Type B pancreatic cell (in vitro differentiated cells): ENCODE measurements around the gene MMP7. TPM values are rescaled to one million over a fixed set of nuclear protein-coding genes. Genes with fewer than 3 reads are reported as not detected.

Source experiments
- DNase-seq: peaks from one replicate; pipeline ENCODE4 v3.0.0; 2021; ENCODE audit warnings: mixed read lengths; ENCODE audit not compliant: unreplicated experiment; ENCODE audit errors: extremely low spot score
- H3K27ac Mint-ChIP-seq: 2 replicates; pipeline ENCODE4 v1.8.0; 2021; ENCODE audit warnings: mild to moderate bottlenecking, mixed read lengths
- H3K27me3 Mint-ChIP-seq: 2 replicates; pipeline ENCODE4 v1.8.0; 2021; ENCODE audit warnings: mixed read lengths
- H3K36me3 Mint-ChIP-seq: 2 replicates; pipeline ENCODE4 v1.8.0; 2021; ENCODE audit warnings: mixed read lengths
- H3K4me1 Mint-ChIP-seq: one replicate; pipeline ENCODE4 v1.8.0; 2021; ENCODE audit warnings: mixed read lengths; ENCODE audit not compliant: unreplicated experiment
- H3K4me3 Mint-ChIP-seq: 2 replicates; pipeline ENCODE4 v1.8.0; 2021; ENCODE audit warnings: mild to moderate bottlenecking, mixed read lengths
- H3K9me3 Mint-ChIP-seq: 2 replicates; pipeline ENCODE4 v1.8.0; 2021; ENCODE audit warnings: mixed read lengths
- total RNA-seq: library from RNA; stranded (reverse); gene quantifications from 2 replicates; pipeline ENCODE4 v1.2.1, GENCODE V29; 2021; ENCODE audit warnings: low replicate concordance
- TF ChIP-seq, protein P1 (sequence below): fragments of 200-600 bp; sonication (generic); conservative IDR thresholded peaks from 2 replicates; pipeline ENCODE4 v1.5.0; 2021; ENCODE audit warnings: antibody characterized with exemption, mild to moderate bottlenecking

MMP7 gene
- total RNA-seq, 1 donor from 2014 or later = 3.5 TPM

DNA sequence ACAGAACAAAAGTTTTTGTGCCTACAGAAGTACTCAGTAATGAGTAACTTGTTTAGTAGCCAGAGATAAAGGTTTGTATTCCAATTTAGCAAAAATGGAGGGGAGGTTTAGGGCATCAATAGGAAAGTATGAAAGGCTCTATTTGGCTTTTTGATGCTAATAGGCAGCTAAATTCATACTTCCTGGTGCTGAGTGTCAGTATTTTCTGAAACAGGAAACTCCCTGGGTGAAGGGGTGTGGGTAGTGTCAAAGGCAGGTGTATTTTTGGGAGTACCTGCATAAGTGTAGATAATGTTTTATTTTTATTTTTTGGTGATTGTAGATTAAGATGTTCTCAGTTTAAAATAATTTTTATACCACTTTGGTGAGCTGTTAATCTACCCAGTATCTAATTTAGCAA lies 29.3 kb upstream of the MMP7 start:
- H3K4me1 Mint-ChIP-seq = no peaks in the 10 kb centered on the region
- TF ChIP-seq, protein P1, sequence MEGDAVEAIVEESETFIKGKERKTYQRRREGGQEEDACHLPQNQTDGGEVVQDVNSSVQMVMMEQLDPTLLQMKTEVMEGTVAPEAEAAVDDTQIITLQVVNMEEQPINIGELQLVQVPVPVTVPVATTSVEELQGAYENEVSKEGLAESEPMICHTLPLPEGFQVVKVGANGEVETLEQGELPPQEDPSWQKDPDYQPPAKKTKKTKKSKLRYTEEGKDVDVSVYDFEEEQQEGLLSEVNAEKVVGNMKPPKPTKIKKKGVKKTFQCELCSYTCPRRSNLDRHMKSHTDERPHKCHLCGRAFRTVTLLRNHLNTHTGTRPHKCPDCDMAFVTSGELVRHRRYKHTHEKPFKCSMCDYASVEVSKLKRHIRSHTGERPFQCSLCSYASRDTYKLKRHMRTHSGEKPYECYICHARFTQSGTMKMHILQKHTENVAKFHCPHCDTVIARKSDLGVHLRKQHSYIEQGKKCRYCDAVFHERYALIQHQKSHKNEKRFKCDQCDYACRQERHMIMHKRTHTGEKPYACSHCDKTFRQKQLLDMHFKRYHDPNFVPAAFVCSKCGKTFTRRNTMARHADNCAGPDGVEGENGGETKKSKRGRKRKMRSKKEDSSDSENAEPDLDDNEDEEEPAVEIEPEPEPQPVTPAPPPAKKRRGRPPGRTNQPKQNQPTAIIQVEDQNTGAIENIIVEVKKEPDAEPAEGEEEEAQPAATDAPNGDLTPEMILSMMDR = no peak
- no peak overlapping the region for H3K27ac Mint-ChIP-seq
- no peak overlapping the region for H3K4me3 Mint-ChIP-seq
- no peak for DNase-seq
- no peaks in the 10 kb centered on the region for H3K36me3 Mint-ChIP-seq
- no peaks in the 10 kb centered on the region for H3K27me3 Mint-ChIP-seq
- no peaks in the 10 kb centered on the region for H3K9me3 Mint-ChIP-seq

DNA sequence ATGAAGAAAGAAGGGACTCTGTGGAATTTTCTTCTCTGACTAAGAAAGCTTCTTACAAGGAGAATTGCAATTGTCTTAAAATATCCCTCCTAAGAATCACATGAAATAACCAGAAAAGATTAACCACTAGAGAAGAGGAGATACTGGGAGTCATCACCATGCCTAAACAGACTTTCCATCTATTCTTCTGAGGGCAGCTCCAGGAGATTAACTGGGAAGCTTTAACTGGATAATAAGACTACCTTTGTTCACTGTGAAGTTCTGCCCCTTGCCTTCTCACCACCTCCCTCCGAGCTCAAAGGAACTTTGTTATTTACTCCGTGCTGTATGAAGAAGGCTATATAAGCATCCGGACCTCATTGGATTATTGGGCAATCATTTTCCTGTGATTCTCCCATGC lies 24.5 kb upstream of the MMP7 start:
- Mint-ChIP-seq H3K27me3 (no peaks in the 10 kb centered on the region), H3K36me3 (no peaks in the 10 kb centered on the region), H3K4me1 (peaks cover 15% of the 10 kb centered on the region), H3K27ac (no peak overlapping the region), H3K9me3 (no peaks in the 10 kb centered on the region), H3K4me3 (no peak overlapping the region)
- TF ChIP-seq, protein P1 = no peak
- DNase-seq = no peak

DNA sequence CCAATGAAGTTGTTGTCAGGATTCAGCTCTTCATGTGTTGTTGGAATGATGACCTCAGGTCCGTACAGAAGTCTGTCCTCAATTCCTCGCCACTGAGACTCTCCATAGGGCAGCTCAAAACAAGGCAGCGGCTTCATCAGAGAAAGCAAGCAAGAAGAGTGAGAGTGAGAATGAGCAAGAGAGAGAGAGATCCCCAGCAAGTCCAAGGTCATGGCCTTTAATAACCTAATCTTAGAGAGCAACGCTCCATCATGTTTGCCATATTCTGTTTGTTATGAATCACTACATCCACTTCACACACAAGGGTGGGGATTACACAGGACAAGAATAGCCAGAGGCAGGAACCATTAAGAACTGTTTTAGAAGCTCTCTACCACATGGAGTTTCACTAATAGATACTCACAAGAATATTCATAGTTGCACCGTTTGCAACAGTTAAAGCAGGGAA lies 23.3 kb upstream of the MMP7 start:
- H3K27ac Mint-ChIP-seq = no peak overlapping the region
- H3K9me3 Mint-ChIP-seq = no peaks in the 10 kb centered on the region
- no peaks in the 10 kb centered on the region for H3K27me3 Mint-ChIP-seq
- no peak for DNase-seq
- TF ChIP-seq, protein P1 = no peak
- H3K4me3 Mint-ChIP-seq = no peak overlapping the region
- peaks cover 15% of the 10 kb centered on the region for H3K4me1 Mint-ChIP-seq
- no peaks in the 10 kb centered on the region for H3K36me3 Mint-ChIP-seq

DNA sequence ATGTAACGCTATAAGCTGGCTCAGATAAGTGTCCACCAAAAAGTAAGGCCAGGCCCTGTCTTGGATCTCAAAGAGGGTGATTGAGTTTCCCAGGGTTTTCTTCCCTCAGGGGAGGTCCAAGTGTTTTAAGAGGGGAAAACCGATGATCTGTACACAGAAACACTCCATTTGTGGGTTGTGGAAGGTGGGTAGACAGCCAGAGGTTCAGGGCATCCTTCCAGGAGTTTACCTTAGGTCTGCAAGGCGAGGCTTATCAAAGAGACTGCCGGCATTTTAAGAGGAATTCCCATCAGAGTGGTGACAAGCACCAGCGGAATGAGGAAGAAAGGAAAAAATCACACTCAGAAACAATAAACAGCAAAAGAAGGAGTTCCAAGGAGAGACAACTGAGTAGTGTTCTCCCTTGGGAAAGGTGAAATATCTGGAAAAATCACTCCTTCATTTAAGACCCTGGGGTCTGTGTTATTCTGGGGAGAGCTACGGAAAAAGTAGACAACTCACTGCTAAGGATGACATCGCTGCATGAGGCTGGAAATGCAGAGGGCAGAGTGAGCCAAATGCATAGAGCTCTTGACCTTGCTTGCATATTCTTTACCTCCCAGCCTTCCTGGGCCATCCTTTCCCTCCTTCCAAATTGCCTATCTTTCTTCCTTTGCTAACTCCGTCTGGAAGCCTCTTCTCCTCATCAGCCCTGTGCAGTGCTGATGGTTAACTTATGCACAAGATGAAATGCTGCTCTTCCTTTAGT lies 22.1 kb upstream of the MMP7 start:
- peaks cover 15% of the 10 kb centered on the region for H3K4me1 Mint-ChIP-seq
- TF ChIP-seq, protein P1 = no peak
- DNase-seq = no peak
- no peaks in the 10 kb centered on the region for H3K27me3 Mint-ChIP-seq
- H3K36me3 Mint-ChIP-seq = no peaks in the 10 kb centered on the region
- no peaks in the 10 kb centered on the region for H3K9me3 Mint-ChIP-seq
- H3K4me3 Mint-ChIP-seq = no peak overlapping the region
- H3K27ac Mint-ChIP-seq = peak overlapping the region; percentile 83

DNA sequence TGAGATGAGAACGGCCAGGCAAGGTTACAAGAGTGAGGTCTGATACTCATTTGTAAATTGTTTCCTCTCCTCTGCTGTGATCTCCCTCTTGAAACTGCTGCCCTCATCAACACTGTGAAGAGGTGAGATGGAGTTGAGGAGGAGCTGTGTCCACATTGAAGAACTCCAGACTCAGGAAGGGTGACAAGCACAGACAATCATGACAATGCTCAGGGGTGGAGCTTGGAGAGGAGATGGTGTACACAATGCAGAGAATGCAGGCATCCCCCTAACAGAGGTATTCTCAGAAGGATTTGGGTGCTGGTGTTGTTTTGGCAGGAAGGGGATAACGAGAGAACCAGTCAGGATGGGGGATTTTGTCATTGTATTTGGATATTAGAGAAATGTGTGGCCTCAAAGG lies 21.5 kb upstream of the MMP7 start:
- H3K27me3 Mint-ChIP-seq = no peaks in the 10 kb centered on the region
- TF ChIP-seq, protein P1 = no peak
- H3K27ac Mint-ChIP-seq = peak overlapping the region; percentile 83
- DNase-seq = no peak
- no peak overlapping the region for H3K4me3 Mint-ChIP-seq
- no peaks in the 10 kb centered on the region for H3K36me3 Mint-ChIP-seq
- H3K4me1 Mint-ChIP-seq = peaks cover 15% of the 10 kb centered on the region
- no peaks in the 10 kb centered on the region for H3K9me3 Mint-ChIP-seq
